Stomach (tissue), 9 donors: ENCODE data around the gene ITGAD. TPM values are rescaled to one million over a fixed set of nuclear protein-coding genes. Genes with fewer than 3 reads are reported as not detected.

Experiments
- DNase-seq, 2 donors: peaks; one replicate each; pipeline versions ENCODE4 v3.0.0 to v3.0.0-alpha.2; 2013 to 2019
- H3K27ac ChIP-seq, 5 donors: fragments of 200-600 bp in 4 of 5; sonication (generic) in 4 of 5; one replicate each; pipeline ENCODE4 v1.5.1; 2013 to 2019; ENCODE audit warnings: mild to moderate bottlenecking in 1 of 5, moderate library complexity in 1 of 5
- H3K27me3 ChIP-seq, 3 donors: fragments of 200-600 bp; sonication (generic); one replicate each; pipeline ENCODE4 v1.5.1; 2017 to 2019; ENCODE audit warnings: mixed run types in 1 of 3
- H3K36me3 ChIP-seq, 4 donors: fragments of 200-600 bp; sonication (generic); 1 replicate in 3 of 4; 2 replicates in 1 of 4; pipeline ENCODE4 v1.5.1; 2016 to 2019
- H3K4me1 ChIP-seq, 4 donors: fragments of 200-600 bp; sonication (generic); one replicate each; pipeline ENCODE4 v1.5.1; 2016 to 2019
- H3K4me3 ChIP-seq, 4 donors: fragments of 200-600 bp; sonication (generic) in 3 of 4; one replicate each; pipeline ENCODE4 v1.5.1; 2016 to 2019; ENCODE audit warnings: mild to moderate bottlenecking in 1 of 4
- H3K9me3 ChIP-seq, 4 donors: fragments of 200-600 bp; sonication (generic); one replicate each; pipeline ENCODE4 v1.5.1; 2016 to 2019
- EP300 ChIP-seq: sonication (generic); formaldehyde crosslinking; IDR thresholded peaks from one replicate; pipeline ENCODE4 v1.6.1; 2017; ENCODE audit warnings: antibody characterized with exemption
- POLR2A ChIP-seq, 4 donors: fragments of 450-650 bp; IDR thresholded peaks; one replicate each; pipeline ENCODE4 v1.6.1; 2016; ENCODE audit warnings: antibody characterized with exemption in 4 of 4, control low read depth in 2 of 4, mild to moderate bottlenecking in 1 of 4, moderate library complexity in 1 of 4
- POLR2AphosphoS5 ChIP-seq, 3 donors: sonication (generic); formaldehyde crosslinking; IDR thresholded peaks; one replicate each; pipeline ENCODE4 v1.6.1; 2016; ENCODE audit warnings: antibody characterized with exemption in 3 of 3
- WGBS, 5 donors: extraction: QIAGEN DNeasy Blood & Tissue Kit in 3 of 5; methylation state at CpG; one replicate each; pipeline versions ENCODE4 v1.1.5 to v1.1.7; 2013 to 2018; 5-methylcytosine and 5-hydroxymethylcytosine counted together
- intact Hi-C: fragments of 100-400 bp; cut with DNase I; formaldehyde crosslinking; loops from one replicate; pipeline ENCODE4 v1.15.1; 2023; ENCODE audit warnings: low total_unique reads
- polyA plus RNA-seq, 3 donors: library from polyadenylated mRNA; stranded (reverse); fragments of 200-250 nt; gene quantifications; one replicate each; pipeline ENCODE4 v1.2.3, GENCODE V29; 2013
- total RNA-seq, 5 donors: library from RNA; depleted of rRNA; stranded (reverse); fragments of >200 nt; gene quantifications; one replicate each; pipeline versions ENCODE4 v1.1.0 to v1.2.3, GENCODE V29; 2014 to 2016
- TF ChIP-seq, protein P1 (sequence below), 7 experiments: fragments of 450-650 bp in 4 of 7; fragments of 200-600 bp in 3 of 7; sonication (generic) in 3 of 7; IDR thresholded peaks; one replicate each; pipeline ENCODE4 v1.5.1; 2016 to 2019; ENCODE audit warnings: antibody characterized with exemption in 7 of 7, control low read depth in 2 of 7, mild to moderate bottlenecking in 1 of 7
- donor health status: healthy with polysubstance abuse.
- donor health status: Bipolar disorder and iron deficiency.
- donor health status: healthy.

ITGAD gene
- total and polyA plus RNA-seq, 8 donors, result 0.29 to 0.37 TPM; not detected in 6

DNA sequence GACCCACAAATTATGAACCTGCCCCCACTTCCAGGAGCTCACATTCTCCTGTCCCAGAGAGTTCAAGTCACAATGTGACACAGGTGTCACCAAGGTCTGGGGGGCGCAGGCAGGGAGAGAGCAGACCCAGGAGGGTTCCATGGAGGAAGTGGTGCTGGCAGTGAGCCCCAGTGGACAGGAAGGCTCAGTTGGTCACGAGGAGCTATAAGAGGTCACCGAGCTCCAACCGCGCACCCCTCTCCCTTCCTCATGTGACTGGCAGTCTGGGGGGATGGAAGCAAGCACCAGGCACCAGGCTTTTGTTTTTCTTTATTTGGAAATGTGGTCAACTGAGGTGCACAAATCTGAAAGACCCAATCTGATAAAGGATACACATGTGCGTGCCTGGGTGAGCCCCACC lies 2.5 kb downstream of the ITGAD start:
- Histone ChIP-seq H3K27me3 (peaks cover 0 to 32% (median 9%) of the 10 kb centered on the region in 3 donors), H3K36me3 (no peaks in the 10 kb centered on the region), H3K27ac (no peak overlapping the region), H3K4me3 (no peak overlapping the region), H3K9me3 (peaks cover 0 to 13% (median 6%) of the 10 kb centered on the region in 4 donors), H3K4me1 (no peaks in the 10 kb centered on the region)
- TF ChIP-seq POLR2A (IDR thresholded peaks at IDR 0.05), result no peak
- TF ChIP-seq EP300, result no peak
- TF ChIP-seq, protein P1, sequence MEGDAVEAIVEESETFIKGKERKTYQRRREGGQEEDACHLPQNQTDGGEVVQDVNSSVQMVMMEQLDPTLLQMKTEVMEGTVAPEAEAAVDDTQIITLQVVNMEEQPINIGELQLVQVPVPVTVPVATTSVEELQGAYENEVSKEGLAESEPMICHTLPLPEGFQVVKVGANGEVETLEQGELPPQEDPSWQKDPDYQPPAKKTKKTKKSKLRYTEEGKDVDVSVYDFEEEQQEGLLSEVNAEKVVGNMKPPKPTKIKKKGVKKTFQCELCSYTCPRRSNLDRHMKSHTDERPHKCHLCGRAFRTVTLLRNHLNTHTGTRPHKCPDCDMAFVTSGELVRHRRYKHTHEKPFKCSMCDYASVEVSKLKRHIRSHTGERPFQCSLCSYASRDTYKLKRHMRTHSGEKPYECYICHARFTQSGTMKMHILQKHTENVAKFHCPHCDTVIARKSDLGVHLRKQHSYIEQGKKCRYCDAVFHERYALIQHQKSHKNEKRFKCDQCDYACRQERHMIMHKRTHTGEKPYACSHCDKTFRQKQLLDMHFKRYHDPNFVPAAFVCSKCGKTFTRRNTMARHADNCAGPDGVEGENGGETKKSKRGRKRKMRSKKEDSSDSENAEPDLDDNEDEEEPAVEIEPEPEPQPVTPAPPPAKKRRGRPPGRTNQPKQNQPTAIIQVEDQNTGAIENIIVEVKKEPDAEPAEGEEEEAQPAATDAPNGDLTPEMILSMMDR (IDR thresholded peaks at IDR 0.05), result no peak
- TF ChIP-seq POLR2AphosphoS5 (IDR thresholded peaks at IDR 0.05), result no peak
- WGBS, 5 donors, result 46 to 64% (median 54%) methylated on average over 5 to 6 of the region's 6 CpGs
- intact Hi-C loops, result no loop called here
- no peak for DNase-seq

DNA sequence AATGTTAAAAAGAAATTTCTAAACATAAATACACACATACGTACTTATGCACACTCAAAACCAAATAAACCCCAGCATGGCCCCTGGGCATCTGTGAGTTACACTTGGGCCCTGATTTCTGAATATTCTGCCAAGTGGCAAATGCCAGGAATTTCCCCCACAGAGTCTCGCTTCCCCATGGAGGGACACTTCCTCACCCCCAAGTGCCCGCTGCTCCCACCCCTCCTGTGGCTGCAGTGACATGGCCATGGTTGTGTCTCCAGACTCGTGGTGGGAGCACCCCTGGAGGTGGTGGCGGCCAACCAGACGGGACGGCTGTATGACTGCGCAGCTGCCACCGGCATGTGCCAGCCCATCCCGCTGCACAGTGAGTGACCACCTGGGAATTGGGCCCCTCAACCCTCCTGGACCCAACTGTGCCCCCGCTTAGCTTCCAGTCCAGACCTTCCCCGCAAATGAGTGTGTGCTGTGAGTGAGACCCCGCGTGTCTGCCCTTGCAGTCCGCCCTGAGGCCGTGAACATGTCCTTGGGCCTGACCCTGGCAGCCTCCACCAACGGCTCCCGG lies 4.0 kb downstream of the ITGAD start:
- peaks cover 0 to 13% (median 6%) of the 10 kb centered on the region in 4 donors for H3K9me3 ChIP-seq
- intact Hi-C loops, result no loop called here
- peaks cover 0 to 32% (median 9%) of the 10 kb centered on the region in 3 donors for H3K27me3 ChIP-seq
- no peak for DNase-seq
- H3K27ac ChIP-seq, result no peak overlapping the region
- no peak overlapping the region for H3K4me3 ChIP-seq
- 74 to 84% (median 81%) methylated on average over 10 to 18 of the region's 18 CpGs for WGBS, 5 donors
- no peak for TF ChIP-seq EP300
- no peak for TF ChIP-seq POLR2AphosphoS5 (IDR thresholded peaks at IDR 0.05)
- no peak for TF ChIP-seq POLR2A (IDR thresholded peaks at IDR 0.05)
- TF ChIP-seq, protein P1 (IDR thresholded peaks at IDR 0.05), result no peak
- no peaks in the 10 kb centered on the region for H3K36me3 ChIP-seq
- no peaks in the 10 kb centered on the region for H3K4me1 ChIP-seq

DNA sequence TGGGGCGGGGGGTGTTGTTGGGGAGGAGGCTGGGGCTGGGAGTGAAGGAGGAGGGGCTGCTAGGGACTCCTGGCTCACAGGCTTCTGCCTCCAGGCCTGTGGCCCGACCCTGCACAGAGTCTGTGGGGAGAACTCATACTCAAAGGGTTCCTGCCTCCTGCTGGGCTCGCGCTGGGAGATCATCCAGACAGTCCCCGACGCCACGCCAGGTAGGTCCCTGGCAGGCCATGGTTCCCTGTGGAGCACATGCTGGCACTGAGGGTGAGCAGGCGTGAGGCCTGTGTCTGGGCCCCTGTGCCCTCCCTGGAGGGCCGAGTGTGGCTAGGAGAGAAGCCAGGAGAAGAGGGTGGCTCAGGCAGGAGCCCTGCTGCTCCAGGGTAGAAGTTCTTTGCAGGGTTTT lies 4.6 kb downstream of the ITGAD start:
- peaks cover 0 to 31% (median 9%) of the 10 kb centered on the region in 3 donors for H3K27me3 ChIP-seq
- 63 to 77% (median 71%) methylated on average over 8 to 9 of the region's 9 CpGs for WGBS, 5 donors
- peaks cover 0 to 13% (median 6%) of the 10 kb centered on the region in 4 donors for H3K9me3 ChIP-seq
- TF ChIP-seq POLR2A (IDR thresholded peaks at IDR 0.05) (no peak), EP300 (no peak), POLR2AphosphoS5 (IDR thresholded peaks at IDR 0.05) (no peak)
- TF ChIP-seq, protein P1 (IDR thresholded peaks at IDR 0.05), result no peak
- intact Hi-C loops, result no loop called here
- H3K27ac ChIP-seq, result no peak overlapping the region
- no peaks in the 10 kb centered on the region for H3K36me3 ChIP-seq
- H3K4me1 ChIP-seq, result no peaks in the 10 kb centered on the region
- H3K4me3 ChIP-seq, result no peak overlapping the region
- DNase-seq, result no peak

DNA sequence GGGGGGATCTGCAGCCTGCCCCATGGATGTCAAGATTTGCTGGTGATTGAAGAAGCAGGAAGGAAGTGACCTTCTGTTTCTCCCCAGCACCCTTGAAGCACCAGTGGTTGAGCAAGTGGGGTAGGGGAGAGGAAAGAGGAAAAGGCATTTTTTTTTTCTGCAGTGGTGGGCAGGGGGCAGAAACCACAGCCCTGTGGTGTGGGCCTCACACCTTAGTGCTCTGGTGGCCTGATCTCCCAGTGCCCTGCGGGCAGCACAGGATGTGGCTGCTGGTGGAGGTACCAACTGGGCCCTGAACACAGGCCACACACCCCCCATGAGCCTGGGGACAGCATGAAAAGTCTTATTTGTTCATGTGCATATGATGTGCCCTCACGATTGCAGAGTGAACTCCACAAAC lies 7.1 kb downstream of the ITGAD start:
- Histone ChIP-seq H3K4me3 (no peak overlapping the region), H3K27me3 (peaks cover 0 to 18% (median 3%) of the 10 kb centered on the region in 3 donors), H3K36me3 (no peaks in the 10 kb centered on the region), H3K4me1 (no peaks in the 10 kb centered on the region), H3K9me3 (peaks cover 0 to 13% (median 6%) of the 10 kb centered on the region in 4 donors), H3K27ac (peak overlapping the region in 1 of 5 donors; percentile 28)
- TF ChIP-seq POLR2AphosphoS5 (IDR thresholded peaks at IDR 0.05) (no peak), EP300 (no peak), POLR2A (IDR thresholded peaks at IDR 0.05) (no peak)
- TF ChIP-seq, protein P1 (IDR thresholded peaks at IDR 0.05), result no peak
- DNase-seq, result no peak
- WGBS, 5 donors, result 37 to 88% (median 68%) methylated on average over 2 of the region's 2 CpGs
- intact Hi-C loops, result no loop called here
